NOMO-1 treated with dmso at 0.1 percent for 144 hours (cell line): ENCODE measurements around the gene LRRC41.
"Not testable (repeated sequence)": the region's sequence is repeated elsewhere in the genome, so short reads cannot be mapped to it uniquely, and the experiment has no call there.

Source experiments
- DNase-seq: peaks from one replicate; lab custom pipeline; 2025; ENCODE audit not compliant: unreplicated experiment; lab: John Stamatoyannopoulos, UW

LRRC41 gene

GRCh38 chr1:46246136-46246535 is 57.3 kb downstream of the LRRC41 start:
- DNase-seq, result not testable (repeated sequence)

- DNase-seq, result no peak
Measured at GRCh38 chr1:46244656-46245371, 58.6 kb downstream of the LRRC41 start.

- not testable (repeated sequence) for DNase-seq
Measured at GRCh38 chr1:46243831-46244230, 59.6 kb downstream of the LRRC41 start.

GRCh38 chr1:46242918-46243317 is 60.5 kb downstream of the LRRC41 start:
- DNase-seq, result no peak

GRCh38 chr1:46241733-46242132 is 61.7 kb downstream of the LRRC41 start:
- not testable (repeated sequence) for DNase-seq

GRCh38 chr1:46238865-46239264 is 64.6 kb downstream of the LRRC41 start:
- DNase-seq, result not testable (repeated sequence)

- no peak for DNase-seq
Measured at GRCh38 chr1:46236882-46237281, 66.5 kb downstream of the LRRC41 start.

GRCh38 chr1:46231231-46231630 is 72.2 kb downstream of the LRRC41 start:
- not testable (repeated sequence) for DNase-seq
